Germinal center (tissue), 1 donor: Measurements from ENCODE around the gene SIRPD.
A peak's percentile ranks its signal among the peaks of the same experiment; 100 is the strongest.
"Not testable (repeated sequence)": the region's sequence is repeated elsewhere in the genome, so short reads cannot be mapped to it uniquely, and the experiment has no call there.

Experiments
- DNase-seq: peaks from one replicate; pipeline ENCODE4 v3.0.0; 2012; ENCODE audit warnings: mixed read lengths, low spot score

SIRPD gene

DNA sequence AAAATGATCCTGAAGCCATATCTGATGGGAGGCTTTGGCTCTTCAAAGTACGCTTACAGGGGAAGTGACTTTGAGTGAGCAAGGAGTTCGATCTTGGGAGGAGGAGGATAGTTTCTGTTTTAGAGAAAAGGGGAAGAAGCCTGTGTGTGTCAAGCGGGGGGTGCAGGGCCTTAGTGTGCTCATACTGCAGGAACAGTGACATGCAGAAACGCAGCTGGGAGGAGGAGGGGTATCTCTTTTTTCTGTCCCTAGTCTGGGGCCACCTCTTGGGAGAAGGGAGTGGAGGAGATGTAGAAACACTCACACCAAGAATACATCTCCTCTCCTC lies 19.8 kb downstream of the SIRPD start:
- peak; percentile 60 for DNase-seq

- no peak for DNase-seq
Measured at GRCh38 chr20:1536893-1537730, 20.4 kb downstream of the SIRPD start.

DNA sequence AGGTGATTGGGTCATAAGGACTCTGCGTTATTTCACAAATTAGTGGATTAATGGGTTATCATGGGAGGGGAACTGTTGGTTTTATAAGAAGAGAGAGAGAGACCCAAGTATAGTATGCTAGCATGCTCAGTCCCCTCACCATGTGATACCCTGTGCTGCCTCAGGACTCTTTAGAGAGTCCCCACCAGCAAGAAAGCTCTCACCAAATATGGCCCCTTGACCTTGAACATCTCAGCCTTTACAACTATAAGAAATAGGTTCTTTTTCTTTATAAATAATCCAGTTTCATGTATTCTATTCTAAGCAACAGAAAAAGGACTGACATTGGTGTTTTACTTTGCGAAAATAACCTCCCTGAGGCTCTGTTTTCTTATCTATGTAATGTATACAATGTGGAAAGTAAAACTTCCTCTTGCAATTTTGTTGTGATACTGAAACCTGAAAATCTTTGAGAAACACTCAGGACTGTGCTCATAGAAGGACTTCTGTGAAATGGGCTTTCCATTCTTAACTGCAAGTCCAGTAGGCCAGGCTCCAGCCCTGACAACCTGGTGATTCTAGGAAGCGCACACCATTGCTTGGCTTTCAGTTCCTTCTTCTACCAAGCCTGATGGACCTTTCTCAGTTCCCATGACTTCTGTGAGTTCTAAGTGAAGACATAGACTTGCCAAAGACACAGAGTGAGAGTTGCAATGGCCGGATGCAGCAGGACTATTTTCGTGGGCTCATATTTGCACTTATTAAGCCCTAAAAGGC lies 21.9 kb downstream of the SIRPD start:
- DNase-seq, result peak; percentile 41

- no peak for DNase-seq
Measured at GRCh38 chr20:1534526-1534925, 23.0 kb downstream of the SIRPD start.

DNA sequence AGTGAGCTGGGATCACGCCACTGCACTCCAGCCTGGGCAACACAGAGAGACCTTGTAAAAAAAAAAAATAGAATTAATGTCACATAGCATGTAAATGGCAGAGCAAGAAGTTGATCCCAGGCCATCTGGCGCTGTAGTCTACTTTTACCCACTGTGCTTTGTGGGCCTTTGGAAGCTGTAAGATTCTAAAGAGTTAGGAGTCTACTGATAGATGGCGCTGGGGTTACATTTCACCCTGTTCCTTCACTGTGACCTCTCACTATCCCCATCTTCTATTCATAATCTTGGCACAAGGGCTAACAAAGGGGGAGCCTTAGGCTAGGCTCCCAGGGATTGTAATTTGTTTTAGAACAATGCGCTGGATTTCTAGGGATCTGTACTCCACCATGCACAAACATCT lies 24.4 kb downstream of the SIRPD start:
- no peak for DNase-seq

- no peak for DNase-seq
Measured at GRCh38 chr20:1528811-1529210, 28.7 kb downstream of the SIRPD start.

DNA sequence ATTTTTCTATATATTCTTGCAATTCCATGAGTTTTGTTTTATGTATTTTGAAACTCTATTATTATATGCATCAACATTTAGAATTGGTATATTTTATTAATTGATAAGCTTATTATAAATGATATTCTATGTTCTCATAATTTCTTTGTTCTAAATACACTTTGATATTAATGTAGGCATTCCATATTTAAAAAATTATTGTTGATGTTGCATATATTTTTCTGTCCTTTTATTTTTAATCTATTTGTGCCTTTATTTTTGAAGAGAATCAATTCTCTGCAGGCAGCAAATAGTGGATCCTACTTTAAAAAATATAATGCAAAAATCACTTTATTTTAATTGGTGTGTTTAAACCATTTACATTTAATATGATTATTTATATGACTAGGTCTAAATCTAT lies 29.6 kb downstream of the SIRPD start:
- DNase-seq, result no peak

DNA sequence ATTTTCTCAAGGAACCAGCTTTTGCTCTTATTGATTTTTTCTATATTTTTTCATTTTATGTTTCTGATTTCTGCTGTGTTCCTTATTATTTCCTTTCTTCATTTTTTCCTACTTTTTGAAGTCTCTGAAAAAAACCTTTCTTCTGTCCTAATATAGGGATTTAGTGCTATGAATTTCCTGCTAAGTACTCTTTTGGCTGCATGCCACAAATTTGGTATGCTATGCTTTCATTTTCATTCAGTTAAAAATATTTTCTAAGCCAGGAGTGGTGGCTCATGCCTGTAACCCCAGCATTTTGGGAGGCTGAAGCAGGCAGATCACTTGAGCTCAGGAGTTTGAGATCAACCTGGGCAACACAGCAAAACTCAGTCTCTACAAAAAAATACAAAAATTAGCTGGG lies 30.6 kb downstream of the SIRPD start:
- no peak for DNase-seq

- DNase-seq, result no peak
Measured at GRCh38 chr20:1526310-1526709, 31.2 kb downstream of the SIRPD start.

GRCh38 chr20:1524004-1524403 lies 33.5 kb downstream of the SIRPD start:
- peak; percentile 42 for DNase-seq

DNA sequence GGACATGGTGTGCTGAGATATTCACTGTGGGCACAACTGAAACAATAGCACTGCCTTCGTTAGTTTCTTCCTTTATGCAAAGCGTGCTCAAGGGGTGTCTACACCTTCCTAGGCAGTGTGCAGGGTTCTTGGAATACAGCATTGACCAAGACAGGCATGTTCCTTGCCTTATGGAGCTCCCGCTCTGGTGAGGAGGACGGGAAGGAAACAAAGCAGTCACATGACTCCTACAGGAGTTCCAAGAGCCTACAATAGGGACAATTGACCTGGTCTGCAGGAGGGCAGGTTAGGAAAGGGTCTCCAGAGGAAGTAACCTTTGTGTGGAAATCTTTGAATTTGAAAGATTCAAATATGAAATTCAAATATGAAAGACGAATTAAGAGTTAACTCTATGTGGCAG lies 40.5 kb downstream of the SIRPD start:
- DNase-seq, result no peak

DNA sequence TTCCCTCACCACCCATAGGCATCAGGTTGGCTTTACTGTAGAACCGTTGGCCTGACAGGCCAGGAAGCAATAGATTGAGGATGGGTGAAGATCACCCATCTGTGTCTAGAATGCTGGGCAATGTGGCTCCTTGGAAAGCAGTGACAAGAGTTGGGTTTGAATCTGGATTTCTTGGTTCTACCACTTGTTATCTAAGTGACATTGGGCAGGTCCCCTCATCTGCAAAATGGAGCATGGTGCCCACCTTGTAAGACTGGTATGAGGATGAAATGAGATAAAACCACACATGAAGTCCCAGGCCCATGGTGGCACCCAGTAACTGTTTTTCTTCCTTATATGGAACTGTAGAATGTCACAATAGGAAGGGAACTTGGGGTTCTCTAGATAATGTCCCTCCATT lies 43.7 kb downstream of the SIRPD start:
- no peak for DNase-seq

GRCh38 chr20:1509237-1509636 lies 48.3 kb downstream of the SIRPD start:
- peak; percentile 39 for DNase-seq

GRCh38 chr20:1508574-1508973 lies 48.9 kb downstream of the SIRPD start:
- DNase-seq, result no peak

GRCh38 chr20:1507276-1507675 lies 50.2 kb downstream of the SIRPD start:
- no peak for DNase-seq

DNA sequence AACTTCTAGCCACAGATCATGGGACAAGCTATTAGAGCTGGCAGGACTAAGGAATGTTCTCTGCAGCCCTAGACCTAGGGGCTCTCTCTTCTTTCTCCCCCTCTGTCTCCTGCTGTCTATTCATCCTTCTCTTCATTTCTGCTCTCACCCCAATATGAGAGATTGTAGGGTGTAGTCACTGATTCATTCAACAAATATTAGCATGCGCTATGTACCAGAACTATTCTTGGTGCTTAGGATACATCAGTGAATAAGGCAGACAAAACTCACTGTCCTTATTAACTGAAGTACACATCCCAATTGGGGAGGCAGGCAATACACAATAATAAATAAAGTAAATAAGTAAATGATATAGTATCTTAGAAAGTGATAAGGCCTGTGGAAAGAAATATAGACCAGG lies 51.6 kb downstream of the SIRPD start:
- no peak for DNase-seq

DNA sequence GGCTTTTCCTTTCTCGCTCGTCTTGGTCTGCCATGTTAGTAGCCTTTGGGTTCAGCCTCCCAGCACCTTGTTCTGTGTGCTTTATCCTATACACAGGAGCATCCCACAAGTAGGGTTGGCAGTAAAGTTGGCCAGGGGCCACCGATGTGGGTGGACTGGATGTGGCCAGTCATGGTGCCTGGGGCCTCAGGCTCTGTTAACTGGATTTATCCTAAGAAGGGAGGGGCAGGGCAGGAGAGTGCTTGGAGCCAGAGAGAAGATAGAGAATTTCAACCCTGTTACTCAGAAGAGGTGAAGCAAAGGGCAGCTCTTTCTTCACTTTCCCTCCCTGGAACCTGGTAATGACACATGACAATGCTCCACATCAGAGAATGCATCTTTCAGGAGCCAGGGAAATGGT lies 52.1 kb downstream of the SIRPD start:
- DNase-seq, result no peak

- peak; percentile 88 for DNase-seq
Measured at GRCh38 chr20:1503564-1504227, 53.8 kb downstream of the SIRPD start.

DNA sequence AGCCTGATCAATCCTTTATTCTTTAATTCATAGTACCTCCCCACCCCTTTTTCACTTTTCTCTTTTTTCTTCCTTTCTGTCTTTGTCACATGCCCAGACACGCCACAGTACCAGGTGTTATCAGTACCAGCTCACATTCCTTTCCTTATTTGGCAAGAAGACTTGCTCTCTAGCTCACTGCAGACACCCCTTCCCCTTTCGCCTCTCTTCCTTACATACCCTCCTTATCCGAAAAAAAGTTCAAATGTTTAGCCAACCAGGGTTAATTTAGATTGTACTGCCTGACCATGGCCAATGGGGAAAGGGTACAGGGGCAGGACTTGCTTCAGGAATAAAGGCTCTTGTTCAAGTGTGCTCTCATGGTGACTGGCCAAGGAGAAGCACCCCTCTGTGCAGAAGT lies 57.0 kb downstream of the SIRPD start:
- no peak for DNase-seq

DNA sequence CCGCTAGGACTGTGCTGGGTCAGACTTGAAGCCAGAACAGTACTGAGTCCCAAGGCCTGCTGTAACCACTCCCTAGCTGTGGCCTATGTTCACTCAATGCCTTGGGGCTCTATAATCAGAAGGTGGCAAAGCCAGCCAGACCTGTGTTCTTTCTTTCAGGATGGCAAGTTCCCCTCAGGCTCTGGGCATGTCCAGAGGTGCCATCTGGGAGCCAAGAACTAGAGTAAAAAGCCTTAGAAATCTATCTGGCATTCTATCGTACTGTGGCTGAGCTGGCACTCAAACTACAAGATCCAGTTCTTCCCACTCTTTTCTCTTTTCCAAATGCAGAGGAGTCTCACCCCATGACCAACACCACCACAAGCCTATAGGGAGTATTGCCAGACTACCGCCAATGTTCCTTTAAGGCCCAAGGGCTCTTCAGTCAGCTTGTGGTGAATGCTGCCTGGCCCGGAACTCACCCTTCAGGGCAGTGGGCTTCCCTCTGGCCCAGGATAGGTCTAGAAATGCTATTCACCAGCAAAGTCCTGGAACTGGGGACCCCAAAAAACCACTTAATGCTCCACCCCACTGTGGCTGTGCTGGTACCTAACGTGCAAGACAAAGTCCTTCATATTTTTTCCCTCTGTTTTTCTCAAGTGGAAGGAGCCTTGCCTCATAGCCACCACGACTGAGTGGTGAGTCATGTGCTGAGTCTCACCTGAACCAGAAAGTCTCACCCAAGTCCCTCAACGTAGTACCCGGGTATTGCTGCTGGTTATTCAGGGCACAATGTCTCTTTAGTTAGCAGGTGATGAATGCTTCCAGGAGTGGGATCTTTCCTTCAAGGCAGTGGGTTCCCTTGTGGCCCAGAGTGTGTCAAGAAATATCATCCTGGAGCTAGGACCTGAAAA lies 57.7 kb downstream of the SIRPD start:
- DNase-seq, result no peak

DNA sequence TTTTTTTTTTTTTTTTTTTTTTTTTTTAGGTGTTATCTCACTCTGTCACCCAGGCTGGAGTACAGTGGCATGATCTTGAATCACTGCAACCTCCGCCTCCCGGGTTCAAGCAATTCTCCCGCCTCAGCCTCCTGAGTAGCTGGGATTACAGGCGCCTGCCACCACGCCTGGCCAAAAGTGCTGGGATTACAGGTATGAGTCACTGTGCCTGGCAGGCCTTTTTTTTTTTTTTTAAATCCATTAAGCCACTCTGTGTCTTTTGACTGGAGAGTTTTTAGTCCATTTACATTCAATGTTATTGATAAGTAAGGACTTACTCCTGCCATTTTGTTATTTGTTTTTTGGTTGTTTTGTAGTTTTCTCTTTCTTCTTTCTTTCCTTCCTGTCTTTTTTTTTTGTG lies 60.1 kb downstream of the SIRPD start:
- DNase-seq, result not testable (repeated sequence)

DNA sequence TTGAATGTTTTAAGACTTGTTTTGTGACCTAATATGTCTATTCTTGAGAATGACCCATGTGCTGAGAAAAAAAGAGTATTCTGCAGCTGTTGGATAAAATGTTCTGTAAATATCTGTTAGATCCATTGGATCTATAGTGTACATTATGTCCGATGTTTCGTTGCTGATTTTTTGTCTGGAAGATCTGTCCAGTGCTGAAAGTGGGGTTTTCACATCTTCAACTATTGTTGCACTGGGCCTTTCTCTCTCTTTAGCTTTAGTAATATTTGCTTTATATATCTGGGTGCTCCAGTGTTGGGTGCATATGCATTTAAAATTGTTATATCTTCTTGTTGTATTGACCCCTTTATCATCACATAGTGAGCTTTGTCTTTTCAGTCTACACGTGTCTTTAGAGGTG lies 60.6 kb downstream of the SIRPD start:
- no peak for DNase-seq
